SKM-1 treated with dmso at 0.1 percent for 144 hours (cell line): ENCODE data around the gene SYN1.
A peak's percentile ranks its signal among the peaks of the same experiment; 100 is the strongest.

Source experiments
- DNase-seq: peaks from one replicate; lab custom pipeline; 2025; ENCODE audit not compliant: unreplicated experiment; lab: John Stamatoyannopoulos, UW

SYN1 gene

GRCh38 chrX:47634871-47635575, 15.4 kb upstream of the SYN1 start:
- DNase-seq = no peak

GRCh38 chrX:47633689-47634590, 14.3 kb upstream of the SYN1 start:
- DNase-seq = no peak

GRCh38 chrX:47632666-47633065, 13.0 kb upstream of the SYN1 start:
- peak; percentile 15 for DNase-seq

- DNase-seq = no peak
Measured at GRCh38 chrX:47631676-47632075, 12.0 kb upstream of the SYN1 start.

- DNase-seq = peak; percentile 72
Measured at GRCh38 chrX:47629419-47630200, 10.0 kb upstream of the SYN1 start, which contains the start of gene CFP. Gene CFP (minus strand): TSS chrX:47629930. CDS start chrX:47629844, 86 bp downstream.

GRCh38 chrX:47628982-47629381, 9.3 kb upstream of the SYN1 start:
- no peak for DNase-seq

- no peak for DNase-seq
Measured at GRCh38 chrX:47625365-47625764, 5.7 kb upstream of the SYN1 start.

- no peak for DNase-seq
Measured at GRCh38 chrX:47623540-47624027, 3.9 kb upstream of the SYN1 start.

- no peak for DNase-seq
Measured at GRCh38 chrX:47621851-47622250, 2.2 kb upstream of the SYN1 start.

GRCh38 chrX:47620303-47620685, 637 bp upstream of the SYN1 start:
- no peak for DNase-seq

GRCh38 chrX:47618923-47619485, 653 bp downstream of the SYN1 start:
- DNase-seq = no peak

GRCh38 chrX:47614618-47615017, 5.0 kb downstream of the SYN1 start:
- no peak for DNase-seq

GRCh38 chrX:47613082-47613481, 6.6 kb downstream of the SYN1 start:
- DNase-seq = no peak

GRCh38 chrX:47612418-47612817, 7.2 kb downstream of the SYN1 start:
- no peak for DNase-seq

- DNase-seq = no peak
Measured at GRCh38 chrX:47611926-47612325, 7.7 kb downstream of the SYN1 start.

GRCh38 chrX:47611489-47611888, 8.2 kb downstream of the SYN1 start:
- no peak for DNase-seq

- DNase-seq = no peak
Measured at GRCh38 chrX:47610511-47610910, 9.1 kb downstream of the SYN1 start.

- DNase-seq = no peak
Measured at GRCh38 chrX:47608130-47608810, 11.4 kb downstream of the SYN1 start.

- no peak for DNase-seq
Measured at GRCh38 chrX:47607091-47607490, 12.6 kb downstream of the SYN1 start.

- peak; percentile 12 for DNase-seq
Measured at GRCh38 chrX:47605024-47605423, 14.6 kb downstream of the SYN1 start.
